ENCODE measurements around the gene EARS2. TPM values are rescaled to one million over a fixed set of nuclear protein-coding genes. Genes with fewer than 3 reads are reported as not detected.
A peak's percentile ranks its signal among the peaks of the same experiment; 100 is the strongest.

The EARS2 gene
- total and polyA plus RNA-seq, 2 of the 8 experiments (the other 6 are each of a cell fraction or from before 2014, with no cell fraction given), result 47.8 to 111 TPM

DNA sequence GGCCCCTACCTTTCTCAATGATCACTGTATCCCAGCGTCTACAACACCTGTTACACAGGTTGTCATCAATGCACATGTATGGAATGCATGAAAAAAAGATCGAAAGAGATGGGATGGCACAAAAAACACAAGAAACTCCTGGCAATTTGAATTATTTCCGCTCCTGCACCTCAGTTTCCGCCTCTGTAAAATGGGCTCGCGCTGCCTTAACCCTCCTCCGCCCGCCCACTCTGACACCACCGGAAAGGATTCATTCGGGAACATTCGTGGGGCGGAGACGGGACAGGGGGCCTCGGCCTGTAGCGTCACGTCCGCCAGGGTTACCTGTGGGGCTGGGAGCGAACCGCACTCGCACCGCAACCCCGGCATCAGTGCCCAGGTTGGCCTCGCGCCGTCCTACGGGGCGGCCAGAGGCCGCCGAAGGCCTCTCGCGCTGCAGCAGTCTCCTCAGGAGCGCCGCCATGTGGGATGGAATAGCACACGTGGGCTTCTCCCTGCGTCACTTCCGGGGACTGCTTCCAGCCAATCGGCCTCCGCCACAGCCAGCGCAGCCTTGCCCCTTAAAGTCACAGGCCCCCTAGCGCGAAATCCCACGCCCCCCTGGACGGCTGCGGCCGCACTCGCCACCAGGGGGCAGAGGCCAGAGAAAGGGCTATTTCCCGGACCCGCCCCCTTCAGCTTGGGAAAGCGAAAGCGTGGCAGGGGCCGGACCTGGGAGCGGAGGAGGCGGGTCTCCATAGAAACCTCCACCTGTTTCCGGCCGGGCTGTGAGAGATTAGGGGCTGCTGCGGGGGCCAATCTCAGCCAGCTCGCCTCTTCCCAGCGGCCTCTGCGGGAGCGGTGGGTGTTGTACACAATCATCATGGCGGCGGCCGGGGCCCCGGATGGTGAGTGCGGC, at the start of gene EARS2, which contains the start of gene UBFD1 (continued):
- TF ChIP-seq USF2 (IDR thresholded peaks at IDR 0.05; ENCODE audit: low read length) (peak; percentile 85), CBX8 (IDR thresholded peaks at IDR 0.05; ENCODE audit: borderline replicate concordance, low read depth, low read length) (no peak), RNF2 (IDR thresholded peaks at IDR 0.05; ENCODE audit: borderline replicate concordance, low read depth, low read length, missing control alignments, poor library complexity, severe bottlenecking) (no peak), SRF (IDR thresholded peaks at IDR 0.05; ENCODE audit: low read depth, low read length) (no peak), TAF1 (IDR thresholded peaks at IDR 0.05; ENCODE audit: low read depth, low read length) (peak; percentile 89)
